HUES64 (cell line): Measurements from ENCODE around the gene KCNK7.
A peak's percentile ranks its signal among the peaks of the same experiment; 100 is the strongest.
"Not testable (repeated sequence)": the region's sequence is repeated elsewhere in the genome, so short reads cannot be mapped to it uniquely, and the experiment has no call there.

Experiments
- H3K27ac ChIP-seq: 2 replicates; pipeline ENCODE4 v1.7.0; 2013; ENCODE audit warnings: low read depth, low read length, inconsistent platforms
- H3K27me3 ChIP-seq: 2 replicates; pipeline ENCODE4 v1.6.1; 2013; ENCODE audit warnings: mild to moderate bottlenecking, low read length; ENCODE audit not compliant: insufficient read depth
- H3K36me3 ChIP-seq: 2 replicates; pipeline ENCODE4 v1.6.1; 2013; ENCODE audit warnings: mild to moderate bottlenecking, low read length; ENCODE audit not compliant: insufficient read depth
- H3K4me1 ChIP-seq: 2 replicates; pipeline ENCODE4 v1.6.1; 2013; ENCODE audit warnings: mild to moderate bottlenecking, low read length, moderate library complexity; ENCODE audit not compliant: insufficient read depth
- H3K4me3 ChIP-seq: 2 replicates; pipeline ENCODE4 v1.5.1; 2013; ENCODE audit warnings: mild to moderate bottlenecking, low read length, moderate library complexity
- H3K9ac ChIP-seq: 2 replicates; pipeline ENCODE4 v1.6.1; 2013; ENCODE audit warnings: mild to moderate bottlenecking, low read depth, low read length
- H3K9me3 ChIP-seq: 2 replicates; pipeline ENCODE4 v1.6.1; 2013; ENCODE audit warnings: low read depth, low read length; ENCODE audit not compliant: insufficient read depth
- WGBS: fragments of 150-250, 120-280 bp; methylation state at CpG from one replicate; pipeline ENCODE4 v1.1.7; 2013; ENCODE audit warnings: missing lambda C conversion rate; 5-methylcytosine and 5-hydroxymethylcytosine counted together

The KCNK7 gene

GRCh38 chr11:65565624-65566453 lies 29.8 kb downstream of the KCNK7 start:
- peaks cover 13% of the 10 kb centered on the region for H3K4me1 ChIP-seq
- H3K9ac ChIP-seq, result no peak overlapping the region
- no peak overlapping the region for H3K4me3 ChIP-seq
- H3K27ac ChIP-seq, result no peak overlapping the region
- no peaks in the 10 kb centered on the region for H3K27me3 ChIP-seq
- H3K36me3 ChIP-seq, result no peaks in the 10 kb centered on the region
- WGBS, result 95% methylated on average over 7 of the region's 7 CpGs
- H3K9me3 ChIP-seq, result no peaks in the 10 kb centered on the region

- not testable (repeated sequence) for H3K27me3 ChIP-seq, H3K9ac ChIP-seq, H3K4me3 ChIP-seq, H3K36me3 ChIP-seq, H3K27ac ChIP-seq, H3K9me3 ChIP-seq
- 90% methylated on average over 12 of the region's 12 CpGs for WGBS
- H3K4me1 ChIP-seq, result peaks cover 19% of the 10 kb centered on the region
Measured at GRCh38 chr11:65564879-65565559, 30.6 kb downstream of the KCNK7 start.

- Histone ChIP-seq H3K27me3 (peaks cover 8% of the 10 kb centered on the region), H3K36me3 (no peaks in the 10 kb centered on the region), H3K9me3 (no peaks in the 10 kb centered on the region), H3K27ac (no peak overlapping the region), H3K4me3 (no peak overlapping the region), H3K9ac (no peak overlapping the region), H3K4me1 (peaks cover 17% of the 10 kb centered on the region)
- WGBS, result 95% methylated on average over 4 of the region's 4 CpGs
Measured at GRCh38 chr11:65563601-65564000, 32.0 kb downstream of the KCNK7 start.

- Histone ChIP-seq H3K4me1 (peaks cover 18% of the 10 kb centered on the region), H3K4me3 (no peak overlapping the region), H3K27ac (no peak overlapping the region), H3K36me3 (no peaks in the 10 kb centered on the region), H3K27me3 (peaks cover 9% of the 10 kb centered on the region), H3K9me3 (no peaks in the 10 kb centered on the region), H3K9ac (no peak overlapping the region)
- 91% methylated on average over 8 of the region's 9 CpGs for WGBS
Measured at GRCh38 chr11:65562788-65563187, 32.8 kb downstream of the KCNK7 start.

- WGBS, result 94% methylated on average over 7 of the region's 7 CpGs
- H3K9ac ChIP-seq, result no peak overlapping the region
- H3K36me3 ChIP-seq, result no peaks in the 10 kb centered on the region
- peaks cover 22% of the 10 kb centered on the region for H3K4me1 ChIP-seq
- no peak overlapping the region for H3K4me3 ChIP-seq
- H3K27ac ChIP-seq, result no peak overlapping the region
- no peaks in the 10 kb centered on the region for H3K9me3 ChIP-seq
- H3K27me3 ChIP-seq, result peaks cover 15% of the 10 kb centered on the region
Measured at GRCh38 chr11:65562020-65562419, 33.6 kb downstream of the KCNK7 start.

- H3K4me1 ChIP-seq, result peaks cover 22% of the 10 kb centered on the region
- H3K36me3 ChIP-seq, result no peaks in the 10 kb centered on the region
- H3K9me3 ChIP-seq, result no peaks in the 10 kb centered on the region
- H3K27ac ChIP-seq, result 0 out of 2 replicates have a peak overlapping the region, but pooled peaks have one; percentile 31
- peaks cover 20% of the 10 kb centered on the region for H3K27me3 ChIP-seq
- H3K4me3 ChIP-seq, result peak overlapping the region; percentile 25
- no peak overlapping the region for H3K9ac ChIP-seq
- 16% methylated on average over 15 of the region's 15 CpGs for WGBS
Measured at GRCh38 chr11:65560555-65561418, 34.8 kb downstream of the KCNK7 start.

- peaks cover 22% of the 10 kb centered on the region for H3K4me1 ChIP-seq
- no peak overlapping the region for H3K9ac ChIP-seq
- no peaks in the 10 kb centered on the region for H3K9me3 ChIP-seq
- H3K4me3 ChIP-seq, result peak overlapping the region; percentile 16; the same call in 1 of the 2 replicates
- peaks cover 21% of the 10 kb centered on the region for H3K27me3 ChIP-seq
- no peaks in the 10 kb centered on the region for H3K36me3 ChIP-seq
- H3K27ac ChIP-seq, result no peak overlapping the region
- WGBS, result 45% methylated on average over 5 of the region's 5 CpGs
Measured at GRCh38 chr11:65559951-65560537, 35.6 kb downstream of the KCNK7 start.

- no peaks in the 10 kb centered on the region for H3K9me3 ChIP-seq
- WGBS, result 73% methylated on average over 5 of the region's 5 CpGs
- peaks cover 26% of the 10 kb centered on the region for H3K27me3 ChIP-seq
- H3K9ac ChIP-seq, result no peak overlapping the region
- no peak overlapping the region for H3K27ac ChIP-seq
- H3K36me3 ChIP-seq, result no peaks in the 10 kb centered on the region
- no peak overlapping the region for H3K4me3 ChIP-seq
- H3K4me1 ChIP-seq, result peaks cover 22% of the 10 kb centered on the region
Measured at GRCh38 chr11:65559535-65559934, 36.1 kb downstream of the KCNK7 start.

GRCh38 chr11:65558930-65559509 lies 36.6 kb downstream of the KCNK7 start:
- no peak overlapping the region for H3K27ac ChIP-seq
- H3K4me1 ChIP-seq, result peaks cover 23% of the 10 kb centered on the region
- peak overlapping the region; percentile 57 for H3K4me3 ChIP-seq
- no peaks in the 10 kb centered on the region for H3K36me3 ChIP-seq
- H3K9ac ChIP-seq, result peak overlapping the region; percentile 52
- peaks cover 31% of the 10 kb centered on the region for H3K27me3 ChIP-seq
- 53% methylated on average over 19 of the region's 19 CpGs for WGBS
- H3K9me3 ChIP-seq, result no peaks in the 10 kb centered on the region

- H3K36me3 ChIP-seq, result no peaks in the 10 kb centered on the region
- H3K27ac ChIP-seq, result no peak within 1 kb of the TSS
- H3K9me3 ChIP-seq, result no peaks in the 10 kb centered on the region
- H3K4me3 ChIP-seq, result peak within 1 kb of the TSS; percentile 57
- H3K27me3 ChIP-seq, result peaks cover 34% of the 10 kb centered on the region
- H3K9ac ChIP-seq, result peak within 1 kb of the TSS; percentile 52
- WGBS, result 2% methylated on average over 79 of the region's 79 CpGs
- peaks cover 26% of the 10 kb centered on the region for H3K4me1 ChIP-seq
Measured at GRCh38 chr11:65558002-65558929, 37.3 kb downstream of the KCNK7 start, which contains the start of gene LTBP3. Gene LTBP3, minus strand, starts transcription at chr11:65558359. Its CDS starts 400 bp downstream, at chr11:65557959.
